WTC11 (cell line): ENCODE results near the gene TFF2.

Experiments
- CTCF ChIP-seq: fragments of 200-600 bp; IDR thresholded peaks from 2 replicates; pipeline ENCODE4 v1.8.0; 2022; ENCODE audit warnings: antibody characterized with exemption
- ETV6 ChIP-seq: sonication (generic); formaldehyde crosslinking; IDR thresholded peaks from 2 replicates; pipeline ENCODE4 v1.8.1; 2022; ENCODE audit warnings: mild to moderate bottlenecking, missing genetic modification reagents
- MAX ChIP-seq: sonication (generic); formaldehyde crosslinking; IDR thresholded peaks from 2 replicates; pipeline ENCODE4 v1.8.0; 2022; ENCODE audit warnings: mild to moderate bottlenecking, missing genetic modification reagents
- NFYB ChIP-seq: sonication (generic); formaldehyde crosslinking; conservative IDR thresholded peaks from 2 replicates; pipeline ENCODE4 v1.8.0; 2022; ENCODE audit warnings: low read depth, missing genetic modification reagents
- ZNF281 ChIP-seq: sonication (generic); formaldehyde crosslinking; IDR thresholded peaks from 2 replicates; pipeline ENCODE4 v1.8.0; 2023; ENCODE audit warnings: mild to moderate bottlenecking, missing genetic modification reagents
- ZSCAN18 ChIP-seq: fragments of 250-450 bp; sonication (Bioruptor Pico); IDR thresholded peaks from 2 replicates; pipeline ENCODE4 v2.1.2; 2022; ENCODE audit warnings: mild to moderate bottlenecking, moderate library complexity

- TF ChIP-seq MAX (CRISPR knock-in tag) (no peak), ETV6 (CRISPR knock-in tag) (no peak), ZSCAN18 (CRISPR knock-in tag) (no peak), ZNF281 (CRISPR knock-in tag) (no peak), CTCF (no peak), NFYB (CRISPR knock-in tag) (no peak)
Observed at GRCh38 chr21:42349420-42350317, 1.1 kb downstream of the TFF2 start.
